ENCODE data around the gene HADHB. TPM values are rescaled to one million over a fixed set of nuclear protein-coding genes. Genes with fewer than 3 reads are reported as not detected.

The HADHB gene
- 65.5 TPM for total RNA-seq (2021; ENCODE audit: unreplicated experiment)
- polyA plus RNA-seq (2012), result 42.9 and 43.2 TPM in 2 replicates
- Bru-seq, nascent RNA, result percentile 69 among the genes with signal in this experiment
- percentile 80 among the genes with signal in this experiment for BruChase-seq, experiment 1, labeled RNA remaining after a 6-hour chase
- percentile 69 among the genes with signal in this experiment for BruChase-seq, experiment 2, labeled RNA remaining after a 2-hour chase
- long read RNA-seq, transcript HADHB-201 (16 exons, 2,044 nt), result major isoform, 86 of 114 reads
- long read RNA-seq, partial matches to known transcripts, result 9 of 114 reads
- long read RNA-seq, other reads (novel, unspliced or antisense), result 16 of 114 reads

- peak within 1 kb of the TSS; percentile 74 for H3K9ac ChIP-seq (ENCODE audit: low read length)
- no peaks in the 10 kb centered on the region for H4K20me1 ChIP-seq (ENCODE audit: insufficient read depth)
- ATAC-seq (peak; percentile 92), DNase-seq (ENCODE audit: low read depth, low spot score) (peak; percentile 91)
- H3K9me2 ChIP-seq (ENCODE audit: insufficient read depth), result no peaks in the 10 kb centered on the region
- peak within 1 kb of the TSS; percentile 69 to 91 for H3K4me3 ChIP-seq (replicated peaks in 1 of 2; ENCODE audit: low read depth in 1 of 2, low read length in 2 of 2)
- ChIA-PET POLR2A (interaction anchor here (0.9 to 1.9 kb wide), 7 partner anchors 9 to 476 kb away, joined by 3 to 6 read pairs (median 3); partner anchors contain the start of gene SELENOI), RAD21 (ENCODE audit: low non-redundant PET in 1 of 2, low total read pairs in 2 of 2, uncharacterized antibody in 2 of 2, unreplicated experiment in 2 of 2) (interaction anchor here in 1 of 2 experiments (0.6 to 0.7 kb wide), 2 partner anchors 16 to 37 kb away, joined by 3 read pairs; no protein-coding TSS in a partner anchor), CTCF (no interaction called here)
- intact Hi-C loops (cut with micrococcal nuclease), result no loop called here
- H2AFZ ChIP-seq (ENCODE audit: low read depth, low read length, poor library complexity, severe bottlenecking), result peak within 1 kb of the TSS; percentile 83
- peaks cover 93% of the 10 kb centered on the region for H3K79me2 ChIP-seq (ENCODE audit: insufficient read depth, low read length)
- no TSS peak for BruUV-seq (replicated peaks)
- H3K27me3 ChIP-seq (ENCODE audit: insufficient read depth, low read length), result no peaks in the 10 kb centered on the region
- H3K4me1 ChIP-seq (ENCODE audit: control insufficient read depth in 1 of 2, insufficient read depth in 2 of 2, low read length in 2 of 2), result peaks cover 13 to 36% of the 10 kb centered on the region in 2 experiments; a peak in 3 of 4 replicates
- H3K4me2 ChIP-seq (ENCODE audit: low read length), result peak within 1 kb of the TSS; percentile 72
- H3K27ac ChIP-seq (ENCODE audit: low read depth, low read length), result peak within 1 kb of the TSS; percentile 77
- no peaks in the 10 kb centered on the region for H3K36me3 ChIP-seq (ENCODE audit: control insufficient read depth in 1 of 2, insufficient read depth in 2 of 2, low read length in 2 of 2)
- H3K9me3 ChIP-seq (ENCODE audit: control insufficient read depth in 1 of 2, insufficient read depth in 1 of 2, low read depth in 1 of 2, low read length in 2 of 2), result no peaks in the 10 kb centered on the region
- 0 out of 2 replicates have a peak, but pooled peaks have one; percentile 34 for TF ChIP-seq MAX (IDR thresholded peaks at IDR 0.05)
- TF ChIP-seq ZNF274 (IDR thresholded peaks at IDR 0.05; ENCODE audit: low read depth, low read length), result no peak
- TF ChIP-seq SP1 (IDR thresholded peaks at IDR 0.05; ENCODE audit: low read depth), result peak; percentile 69
- TF ChIP-seq EGR1 (IDR thresholded peaks at IDR 0.05; ENCODE audit: low read depth), result no peak
- TF ChIP-seq POLR2A (IDR thresholded peaks at IDR 0.05; ENCODE audit: borderline replicate concordance, extremely low read depth, insufficient read depth, insufficient read length), result peak; percentile 64
- no peak for TF ChIP-seq REST (IDR thresholded peaks at IDR 0.05; ENCODE audit: low read depth)
- no peak for TF ChIP-seq CBX3 (IDR thresholded peaks at IDR 0.05; ENCODE audit: low read depth)
- TF ChIP-seq SIN3A (IDR thresholded peaks at IDR 0.05; ENCODE audit: low read depth), result peak; percentile 85
- TF ChIP-seq YY1 (IDR thresholded peaks at IDR 0.05; ENCODE audit: extremely low read depth, insufficient replicate concordance, low read depth, low read length), result peak; percentile 88
- peak in 1 of 3 experiments; percentile 22; a peak in 1 of 6 replicates for TF ChIP-seq CTCF (IDR thresholded peaks at IDR 0.05 in 2 of 3, conservative IDR thresholded peaks at IDR 0.05 in 1 of 3; ENCODE audit: borderline replicate concordance in 1 of 3, insufficient read depth in 1 of 3, low read depth in 2 of 3, low read length in 2 of 3)
- peak; percentile 28 for TF ChIP-seq TCF7L2 (IDR thresholded peaks at IDR 0.05; ENCODE audit: borderline replicate concordance, extremely low read depth, insufficient read depth, insufficient read length)
- no peak for TF ChIP-seq ELF1 (IDR thresholded peaks at IDR 0.05; ENCODE audit: borderline replicate concordance, low read depth)
- no peak for TF ChIP-seq FOSL1 (IDR thresholded peaks at IDR 0.05; ENCODE audit: low read depth)
- TF ChIP-seq EZH2phosphoT487 (IDR thresholded peaks at IDR 0.05; ENCODE audit: borderline replicate concordance), result no peak
- TF ChIP-seq SRF (IDR thresholded peaks at IDR 0.05; ENCODE audit: low read depth), result no peak
- TF ChIP-seq CEBPB (IDR thresholded peaks at IDR 0.05; ENCODE audit: low read depth), result no peak
- no peak for TF ChIP-seq ZFX (IDR thresholded peaks at IDR 0.05)
- no peak for TF ChIP-seq EZH2 (IDR thresholded peaks at IDR 0.05)
These were observed at the start of gene HADHB, which contains the start of gene HADHA for GRCh38 chr2:26244309-26245230. Gene HADHB (plus strand): TSS chr2:26244939. CDS start chr2:26254255, 9,316 bp downstream. Gene HADHA (minus strand): TSS chr2:26244632. CDS start chr2:26244596, 36 bp downstream.

All from HCT116 (cell line).